ENCODE measurements around the gene POLR3A.

Gene POLR3A

GRCh38 chr10:77940225-77940624 is 89.1 kb downstream of the POLR3A start:
- no peak for DNase-seq

GRCh38 chr10:77939561-77940001 is 89.7 kb downstream of the POLR3A start:
- DNase-seq = no peak

GRCh38 chr10:77936697-77937567 is 92.4 kb downstream of the POLR3A start:
- no peak for DNase-seq

GRCh38 chr10:77932016-77932715 is 97.1 kb downstream of the POLR3A start:
- DNase-seq = no peak

GRCh38 chr10:77927402-77928246 is 101.7 kb downstream of the POLR3A start:
- no peak for DNase-seq

- peak; percentile 42 for DNase-seq
Measured at GRCh38 chr10:77926566-77927401, 102.5 kb downstream of the POLR3A start, which contains the start of gene DLG5. TSS of gene DLG5 (minus strand) at chr10:77926755. CDS start at chr10:77926520, 235 bp downstream.

GRCh38 chr10:77925795-77926565 is 103.3 kb downstream of the POLR3A start:
- DNase-seq = no peak

GRCh38 chr10:77925410-77925794 is 103.9 kb downstream of the POLR3A start:
- no peak for DNase-seq

- DNase-seq = no peak
Measured at GRCh38 chr10:77922566-77923179, 106.6 kb downstream of the POLR3A start.

- DNase-seq = no peak
Measured at GRCh38 chr10:77922055-77922454, 107.3 kb downstream of the POLR3A start.

GRCh38 chr10:77921395-77921794 is 107.9 kb downstream of the POLR3A start:
- no peak for DNase-seq

GRCh38 chr10:77920495-77920894 is 108.8 kb downstream of the POLR3A start:
- no peak for DNase-seq

- DNase-seq = peak; percentile 16
Measured at GRCh38 chr10:77919713-77920108, 109.6 kb downstream of the POLR3A start.
